Measurements from ENCODE around the gene UTS2.

The UTS2 gene

DNA sequence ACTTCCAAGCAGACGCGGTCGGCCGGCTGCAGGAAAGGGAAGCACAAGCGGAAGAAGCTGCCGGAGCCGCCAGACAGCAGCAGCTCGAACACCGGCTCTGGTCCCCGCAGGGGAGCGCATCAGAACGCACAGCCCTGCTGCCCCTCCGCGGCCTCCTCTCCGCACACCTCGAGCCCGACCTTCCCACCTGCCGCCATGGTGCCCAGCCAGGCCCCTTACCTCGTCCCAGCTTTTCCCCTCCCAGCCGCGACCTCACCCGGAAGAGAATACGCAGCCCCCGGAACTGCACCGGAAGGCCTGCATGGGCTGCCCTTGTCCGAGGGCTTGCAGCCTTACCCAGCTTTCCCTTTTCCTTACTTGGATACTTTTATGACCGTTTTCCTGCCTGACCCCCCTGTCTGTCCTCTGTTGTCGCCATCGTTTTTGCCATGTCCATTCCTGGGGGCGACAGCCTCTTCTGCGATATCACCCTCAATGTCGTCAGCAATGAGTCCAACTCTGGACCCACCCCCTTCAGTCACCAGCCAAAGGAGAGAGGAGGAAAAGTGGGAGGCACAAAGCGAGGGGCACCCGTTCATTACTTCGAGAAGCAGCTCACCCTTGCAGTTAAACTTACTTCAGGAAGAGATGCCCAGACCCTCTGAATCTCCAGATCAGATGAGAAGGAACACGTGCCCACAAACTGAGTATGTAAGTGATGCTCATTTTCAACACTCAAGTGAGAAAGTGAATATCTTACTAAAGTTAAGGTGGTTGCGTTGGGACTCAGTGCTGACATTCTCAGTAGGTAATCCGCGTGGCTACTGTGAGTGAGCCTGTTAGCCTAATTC, 25.5 kb downstream of the UTS2 start:
- in situ Hi-C loops (cut with HindIII; ENCODE audit: low pct_ligation_motif_present, low pct_unique_long_range_greater_than_20kb, low sequenced_read_pairs), result no loop called here
- DNase-seq, result no peak

DNA sequence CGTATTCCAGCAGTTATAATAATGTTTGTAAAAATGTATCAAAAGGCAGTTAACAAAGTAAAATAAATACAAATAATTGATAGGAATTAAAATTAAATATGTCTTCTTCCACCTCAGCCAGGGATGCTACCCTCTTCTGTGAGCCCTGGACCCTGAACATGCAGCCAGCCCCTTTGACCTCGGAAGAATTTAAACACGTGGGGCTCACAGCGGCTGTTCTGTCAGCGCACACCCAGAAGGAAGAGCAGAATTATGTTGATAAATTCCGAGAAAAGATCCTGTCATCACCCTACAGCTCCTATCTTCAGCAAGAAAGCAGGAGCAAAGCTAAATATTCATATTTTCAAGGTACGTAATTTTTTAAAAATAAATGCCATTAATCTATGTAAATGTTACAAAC, 26.5 kb downstream of the UTS2 start:
- in situ Hi-C loops (cut with HindIII; ENCODE audit: low pct_ligation_motif_present, low pct_unique_long_range_greater_than_20kb, low sequenced_read_pairs), result no loop called here
- no peak for DNase-seq

DNA sequence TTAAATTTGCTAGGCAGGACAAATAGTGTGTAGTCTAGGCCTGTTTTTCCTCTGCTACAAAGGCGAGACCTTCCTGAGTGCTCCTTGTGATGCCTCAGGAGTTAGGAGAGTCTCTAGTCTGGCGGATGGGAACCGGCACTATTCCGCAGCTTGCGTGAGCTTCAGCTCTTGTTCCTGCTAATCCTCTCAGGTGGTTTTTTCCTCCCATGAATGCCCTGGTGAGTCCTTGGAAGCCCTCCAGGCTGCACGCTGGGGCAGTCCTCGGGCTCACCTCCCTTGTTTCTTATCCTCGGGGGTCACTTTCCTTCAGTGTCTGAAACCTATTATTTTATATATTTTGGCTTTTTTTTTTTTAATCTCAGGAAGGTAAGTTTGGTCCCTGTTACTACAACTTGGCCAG, 28.2 kb downstream of the UTS2 start:
- DNase-seq, result no peak

DNA sequence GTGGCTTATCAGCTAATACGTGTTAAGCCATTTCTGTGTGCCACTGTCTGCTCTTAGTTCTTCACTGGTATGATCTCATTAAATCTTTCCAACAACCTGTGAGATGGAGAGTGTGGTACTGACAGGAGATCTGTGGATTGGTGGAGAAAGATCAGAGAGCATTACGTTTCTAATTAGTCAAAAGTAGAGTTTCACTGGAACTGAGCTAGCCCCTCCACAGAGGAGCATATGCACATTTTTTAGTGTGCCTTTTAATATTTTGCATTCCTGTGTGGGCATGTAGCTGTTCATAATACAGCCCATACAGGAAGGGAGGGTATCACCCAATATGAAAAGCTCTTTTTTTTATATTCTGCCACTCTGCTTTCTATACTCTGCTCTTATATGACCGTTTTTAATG, 31.6 kb downstream of the UTS2 start:
- in situ Hi-C loops (cut with HindIII; ENCODE audit: low pct_ligation_motif_present, low pct_unique_long_range_greater_than_20kb, low sequenced_read_pairs), result no loop called here

More for the DNA sequence above, 28.2 kb downstream of the UTS2 start:
- in situ Hi-C loops (cut with HindIII; ENCODE audit: low pct_ligation_motif_present, low pct_unique_long_range_greater_than_20kb, low sequenced_read_pairs), result no loop called here

DNA sequence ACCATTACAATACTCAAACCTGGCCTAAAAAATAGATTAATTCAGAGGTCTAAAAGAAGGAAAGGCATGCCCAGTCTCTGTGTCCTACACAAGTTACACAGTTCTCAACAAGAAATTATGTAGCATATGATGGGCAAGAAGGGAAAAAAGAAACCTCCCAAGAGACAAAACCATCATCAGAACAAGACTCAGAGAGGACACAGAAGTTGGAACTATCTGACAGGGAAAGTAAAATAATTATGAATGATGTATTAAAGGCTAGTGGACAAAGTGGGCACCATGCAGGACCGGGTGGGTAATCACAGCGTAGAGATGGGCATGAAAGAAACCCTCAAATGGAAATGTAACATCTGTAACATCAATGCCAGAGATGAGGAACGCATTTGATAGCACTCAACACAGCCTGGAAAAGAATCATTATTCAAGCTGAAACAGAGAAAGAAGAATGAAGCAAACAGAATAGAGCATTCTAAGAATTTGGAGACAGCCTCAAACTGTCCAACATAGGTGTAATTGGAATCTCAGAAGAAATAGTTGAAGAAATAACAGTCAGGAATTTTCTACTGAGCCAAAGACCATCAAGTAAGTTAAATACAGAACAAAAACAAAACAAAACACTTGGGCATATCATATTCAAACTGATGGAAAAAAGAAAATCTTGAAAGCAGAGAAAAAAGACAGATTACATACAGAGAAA, 39.0 kb downstream of the UTS2 start:
- in situ Hi-C loops (cut with HindIII; ENCODE audit: low pct_ligation_motif_present, low pct_unique_long_range_greater_than_20kb, low sequenced_read_pairs), result no loop called here
- DNase-seq, result no peak

More for the DNA sequence above, 31.6 kb downstream of the UTS2 start:
- DNase-seq, result no peak

DNA sequence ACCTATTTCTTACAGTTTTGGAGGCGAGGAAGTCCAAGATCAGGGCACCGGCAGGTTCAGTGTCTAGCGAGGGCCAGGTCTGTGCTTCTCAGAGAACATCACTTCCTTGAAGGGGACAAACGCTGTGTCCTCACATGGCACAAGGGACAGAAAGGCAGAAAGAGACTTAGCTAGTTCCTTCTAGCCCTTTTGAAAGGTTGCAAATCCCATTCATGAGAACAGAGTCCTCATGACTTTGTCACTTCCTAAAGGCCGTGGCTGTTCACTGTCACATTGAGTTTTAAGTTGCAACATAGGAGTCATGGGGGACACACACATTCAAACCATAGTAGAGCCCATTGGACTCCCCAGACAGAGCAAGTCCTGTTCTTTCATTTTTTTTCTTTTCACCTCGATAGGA, 41.4 kb downstream of the UTS2 start:
- in situ Hi-C loops (cut with HindIII; ENCODE audit: low pct_ligation_motif_present, low pct_unique_long_range_greater_than_20kb, low sequenced_read_pairs), result no loop called here
- no peak for DNase-seq

DNA sequence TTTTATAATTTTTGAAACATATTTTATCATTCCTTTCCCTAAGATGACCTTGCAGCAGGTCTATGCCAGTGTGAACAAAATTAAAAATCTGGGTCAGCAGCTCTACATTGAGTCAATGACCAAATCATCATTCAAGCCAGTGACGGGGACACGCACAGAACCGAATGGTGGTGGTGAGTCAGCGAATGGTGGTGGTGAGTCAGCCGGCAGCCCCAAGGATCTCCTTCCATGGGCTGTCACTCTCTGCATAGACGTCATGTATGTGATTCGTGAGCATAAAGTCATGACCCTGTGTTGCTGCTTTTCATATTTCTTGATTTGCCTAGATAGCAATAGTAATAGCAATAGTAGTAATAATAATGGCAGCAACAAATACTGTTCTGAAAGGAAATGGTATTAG, 42.5 kb downstream of the UTS2 start:
- peak; percentile 70 for DNase-seq
- in situ Hi-C loops (cut with HindIII; ENCODE audit: low pct_ligation_motif_present, low pct_unique_long_range_greater_than_20kb, low sequenced_read_pairs), result no loop called here

DNA sequence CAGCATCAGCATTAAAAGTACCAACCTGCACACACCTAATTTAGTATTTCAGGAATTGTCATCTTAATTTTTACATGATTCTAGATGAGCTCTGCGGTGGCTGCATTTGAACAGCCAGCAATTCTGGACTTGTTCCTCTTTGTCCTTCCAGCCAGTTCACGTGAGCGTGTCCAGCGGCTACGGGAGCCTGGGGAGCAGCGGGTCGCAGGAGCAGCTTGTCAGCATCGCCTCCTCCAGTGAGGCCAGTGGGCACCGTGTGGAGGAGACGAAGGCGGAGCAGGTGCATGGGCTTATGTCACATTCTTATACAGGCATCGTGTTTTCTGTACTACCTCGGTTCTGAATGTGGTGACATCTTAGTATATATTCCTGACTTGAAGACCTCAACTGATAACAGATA, 43.1 kb downstream of the UTS2 start:
- in situ Hi-C loops (cut with HindIII; ENCODE audit: low pct_ligation_motif_present, low pct_unique_long_range_greater_than_20kb, low sequenced_read_pairs), result no loop called here
- no peak for DNase-seq

DNA sequence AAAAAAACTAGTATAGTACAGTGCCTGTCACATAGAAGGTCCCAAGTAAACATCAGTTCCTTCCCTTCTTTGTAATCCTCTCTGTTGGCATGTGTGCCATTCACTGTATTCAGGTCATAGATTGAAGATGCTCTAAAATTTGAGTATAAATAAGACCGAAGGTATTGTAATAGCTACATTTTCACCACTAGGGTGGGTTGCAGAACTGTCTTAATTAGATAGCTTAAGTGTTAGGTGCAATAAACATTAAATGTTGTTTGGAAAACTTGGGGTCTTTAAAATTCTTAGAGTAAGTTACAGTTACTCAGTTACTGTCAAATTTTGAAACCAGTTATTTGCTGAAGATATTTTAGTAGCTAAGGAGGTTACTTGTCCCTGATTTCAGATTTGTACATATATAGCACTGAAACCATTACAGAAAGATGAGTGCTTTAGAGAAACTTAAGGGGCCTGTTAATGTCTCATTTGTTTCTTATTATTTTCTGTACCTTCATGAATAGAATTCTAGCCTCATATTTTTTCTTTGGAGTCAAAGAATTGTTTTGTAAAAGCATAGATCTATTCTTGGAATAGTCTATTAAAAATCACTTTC, 44.5 kb downstream of the UTS2 start:
- in situ Hi-C loops (cut with HindIII; ENCODE audit: low pct_ligation_motif_present, low pct_unique_long_range_greater_than_20kb, low sequenced_read_pairs), result no loop called here
- peak; percentile 40 for DNase-seq

DNA sequence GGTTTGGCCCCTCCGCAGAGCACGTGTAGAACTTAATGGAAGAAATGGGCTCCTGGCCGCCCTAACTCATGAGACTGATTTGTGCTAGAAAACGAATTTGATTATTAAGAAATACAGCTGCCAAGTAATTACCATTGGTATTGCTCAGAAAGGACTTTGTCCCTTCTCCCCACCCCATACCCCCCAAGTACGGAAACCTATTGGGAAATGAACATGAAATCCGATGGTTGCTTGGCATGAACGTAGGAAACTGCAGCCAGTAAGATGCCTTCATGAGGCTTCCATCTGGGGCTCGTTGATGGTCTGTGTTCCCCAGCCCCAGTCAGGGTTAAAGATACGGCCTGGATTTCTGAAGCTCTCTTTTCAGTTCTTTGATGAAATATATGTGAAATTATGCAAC, 47.4 kb downstream of the UTS2 start:
- in situ Hi-C loops (cut with HindIII; ENCODE audit: low pct_ligation_motif_present, low pct_unique_long_range_greater_than_20kb, low sequenced_read_pairs), result no loop called here
- DNase-seq, result no peak

All from ACHN (cell line).